CD14-positive monocyte (primary cell): ENCODE measurements around the gene LYSET. TPM values are rescaled to one million over a fixed set of nuclear protein-coding genes. Genes with fewer than 3 reads are reported as not detected.

Source experiments
- DNase-seq, 3 donors: peaks; one replicate each; pipeline ENCODE4 v3.0.0-alpha.2; 2011 to 2022
- H2AFZ ChIP-seq: 2 replicates; pipeline ENCODE4 v1.6.0; 2012; ENCODE audit warnings: mild to moderate bottlenecking, low read depth, low read length, inconsistent platforms; ENCODE audit not compliant: insufficient read depth, poor library complexity, severe bottlenecking
- H3K27ac ChIP-seq, 2 donors: 1 replicate in 1 of 2; 2 replicates in 1 of 2; pipeline ENCODE4 v1.5.1; 2012 to 2013; ENCODE audit warnings: low read length in 2 of 2, control low read depth in 1 of 2, inconsistent platforms in 1 of 2, low read depth in 1 of 2, mild to moderate bottlenecking in 1 of 2
- H3K27me3 ChIP-seq, 2 donors: one replicate each; pipeline versions ENCODE4 v1.6.0 to v1.6.1; 2011 to 2013; ENCODE audit warnings: low read length in 2 of 2; ENCODE audit not compliant: control insufficient read depth in 2 of 2, insufficient read depth in 2 of 2
- H3K36me3 ChIP-seq, 2 donors: replicated peaks in 1 of 2; 1 replicate in 1 of 2; 2 replicates in 1 of 2; pipeline versions ENCODE4 v1.5.1 to v1.6.1; 2012 to 2013; ENCODE audit warnings: low read length in 2 of 2, control low read depth in 1 of 2, inconsistent platforms in 1 of 2, mild to moderate bottlenecking in 1 of 2; ENCODE audit not compliant: insufficient read depth in 2 of 2, control insufficient read depth in 1 of 2
- H3K4me1 ChIP-seq, 2 donors: 1 replicate in 1 of 2; 2 replicates in 1 of 2; pipeline versions ENCODE4 v1.5.1 to v1.6.1; 2012 to 2013; ENCODE audit warnings: low read length in 2 of 2, control low read depth in 1 of 2, inconsistent platforms in 1 of 2, mild to moderate bottlenecking in 1 of 2, moderate library complexity in 1 of 2; ENCODE audit not compliant: insufficient read depth in 2 of 2, control insufficient read depth in 1 of 2
- H3K4me2 ChIP-seq: replicated peaks from 2 replicates; pipeline ENCODE3; 2012; ENCODE audit warnings: low read length, moderate library complexity, mild to moderate bottlenecking; ENCODE audit not compliant: poor library complexity, severe bottlenecking; ENCODE audit errors: extremely low read depth
- H3K4me3 ChIP-seq, 3 experiments: fragments of 200-600 bp in 1 of 3; sonication (generic) in 1 of 3; replicated peaks in 1 of 3; 1 replicate in 2 of 3; 2 replicates in 1 of 3; pipeline ENCODE4 v1.5.1; 2011 to 2013; ENCODE audit warnings: low read length in 3 of 3, mild to moderate bottlenecking in 3 of 3, control low read depth in 2 of 3, low read depth in 2 of 3, inconsistent platforms in 1 of 3, moderate library complexity in 1 of 3
- H3K79me2 ChIP-seq: 2 replicates; pipeline ENCODE4 v1.6.0; 2012; ENCODE audit warnings: mild to moderate bottlenecking, control low read depth, inconsistent platforms, low read length, moderate library complexity; ENCODE audit not compliant: insufficient read depth
- H3K9ac ChIP-seq: 2 replicates; pipeline ENCODE4 v1.6.0; 2017; ENCODE audit warnings: low read length, mild to moderate bottlenecking; ENCODE audit not compliant: insufficient read depth, poor library complexity, severe bottlenecking
- H3K9me3 ChIP-seq, 2 donors: replicated peaks in 1 of 2; 1 replicate in 1 of 2; 2 replicates in 1 of 2; pipeline versions ENCODE4 v1.5.1 to v1.6.1; 2012 to 2013; ENCODE audit warnings: low read length in 2 of 2, control low read depth in 1 of 2; ENCODE audit not compliant: control insufficient read depth in 1 of 2, insufficient read depth in 1 of 2
- H4K20me1 ChIP-seq: 2 replicates; pipeline ENCODE4 v1.6.0; 2012; ENCODE audit warnings: mild to moderate bottlenecking, low read length, control low read depth, moderate library complexity; ENCODE audit not compliant: insufficient read depth
- H3K27ac Mint-ChIP-seq, 7 donors: one replicate each; pipeline ENCODE4 v1.8.0; 2020; ENCODE audit warnings: mild to moderate bottlenecking in 7 of 7, mixed read lengths in 7 of 7, moderate library complexity in 6 of 7, inconsistent platforms in 2 of 7
- H3K27me3 Mint-ChIP-seq, 3 donors: one replicate each; pipeline ENCODE4 v1.8.0; 2021 to 2022; ENCODE audit warnings: low read depth in 3 of 3, mild to moderate bottlenecking in 3 of 3, mixed read lengths in 3 of 3, moderate library complexity in 3 of 3, inconsistent platforms in 1 of 3
- H3K36me3 Mint-ChIP-seq, 2 donors: one replicate each; pipeline ENCODE4 v1.8.0; 2020; ENCODE audit warnings: mixed read lengths in 2 of 2, inconsistent platforms in 1 of 2, mild to moderate bottlenecking in 1 of 2
- H3K4me1 Mint-ChIP-seq: one replicate; pipeline ENCODE4 v1.8.0; 2020; ENCODE audit warnings: mild to moderate bottlenecking, mixed read lengths
- H3K4me3 Mint-ChIP-seq, 2 donors: one replicate each; pipeline ENCODE4 v1.8.0; 2020; ENCODE audit warnings: mild to moderate bottlenecking in 2 of 2, mixed read lengths in 2 of 2, moderate library complexity in 1 of 2
- H3K9me3 Mint-ChIP-seq, 7 donors: one replicate each; pipeline ENCODE4 v1.8.0; 2020 to 2022; ENCODE audit warnings: mixed read lengths in 7 of 7, mild to moderate bottlenecking in 6 of 7, moderate library complexity in 6 of 7, inconsistent platforms in 2 of 7
- CTCF ChIP-seq: fragments of 200-600 bp; IDR thresholded peaks from one replicate; pipeline ENCODE4 v1.8.0; 2022; ENCODE audit warnings: antibody characterized with exemption, mild to moderate bottlenecking
- WGBS: methylation state at CpG from one replicate; pipeline ENCODE4 v1.1.5; 2013; ENCODE audit warnings: missing lambda C conversion rate; ENCODE audit not compliant: insufficient coverage; 5-methylcytosine and 5-hydroxymethylcytosine counted together
- intact Hi-C, 2 donors: fragments of 100-400 bp; cut with micrococcal nuclease; formaldehyde crosslinking; loops; one replicate each; pipeline versions ENCODE4 v1.15.0 to v1.15.1; 2023
- polyA plus RNA-seq, 3 donors: library from polyadenylated mRNA; depleted of rRNA in 1 of 3; unstranded in 2 of 3; stranded (reverse) in 1 of 3; fragments of 300-500 nt in 2 of 3; fragments of >200 nt in 1 of 3; fragmentation: Illumina TruSeq in 2 of 3; gene quantifications; 1 replicate in 2 of 3; 2 replicates in 1 of 3; pipeline ENCODE4 v1.2.3, GENCODE V29; 2012 to 2021

The LYSET gene
- polyA plus RNA-seq, 3 donors, result 10.8 to 43.3 (median 36.9) TPM

- Histone ChIP-seq H3K9ac (no peak overlapping the region), H3K4me1 (peaks cover 42 to 43% of the 10 kb centered on the region in 2 donors), H3K27ac (no peak overlapping the region), H3K27me3 (no peaks in the 10 kb centered on the region), H3K79me2 (no peaks in the 10 kb centered on the region), H3K4me3 (no peak overlapping the region), H3K4me2 (no peak overlapping the region), H3K9me3 (no peaks in the 10 kb centered on the region), H4K20me1 (no peaks in the 10 kb centered on the region), H2AFZ (no peak overlapping the region), H3K36me3 (no peaks in the 10 kb centered on the region)
- no peak for TF ChIP-seq CTCF
- intact Hi-C loops, result loop anchor here (2.0 kb wide), 2 partner anchors 23 to 185 kb away; partner anchors contain the start of gene ITPK1 (in 1 of the 2)
- WGBS, result 77% methylated on average over 12 of the region's 17 CpGs
- Mint-ChIP-seq H3K4me3 (no peak overlapping the region), H3K36me3 (no peaks in the 10 kb centered on the region), H3K27ac (peak overlapping the region in 1 of 7 donors; percentile 6), H3K9me3 (no peaks in the 10 kb centered on the region), H3K27me3 (peaks cover 0 to 3% (median 1%) of the 10 kb centered on the region in 3 donors), H3K4me1 (peaks cover 39% of the 10 kb centered on the region)
- no peak for DNase-seq
Observed at GRCh38 chr14:93137864-93138263, 47.3 kb upstream of the LYSET start.

GRCh38 chr14:93142854-93143652 is 42.1 kb upstream of the LYSET start:
- Histone ChIP-seq H3K4me2 (no peak overlapping the region), H2AFZ (no peak overlapping the region), H3K4me3 (no peak overlapping the region), H3K36me3 (no peaks in the 10 kb centered on the region), H3K4me1 (no peaks in the 10 kb centered on the region), H4K20me1 (no peaks in the 10 kb centered on the region), H3K9ac (no peak overlapping the region), H3K27ac (no peak overlapping the region), H3K9me3 (no peaks in the 10 kb centered on the region), H3K27me3 (no peaks in the 10 kb centered on the region), H3K79me2 (no peaks in the 10 kb centered on the region)
- Mint-ChIP-seq H3K9me3 (peaks cover 0 to 5% (median 0%) of the 10 kb centered on the region in 7 donors), H3K4me1 (peaks cover 2% of the 10 kb centered on the region), H3K36me3 (no peaks in the 10 kb centered on the region), H3K4me3 (no peak overlapping the region), H3K27ac (no peak overlapping the region), H3K27me3 (peaks cover 0 to 2% (median 2%) of the 10 kb centered on the region in 3 donors)
- intact Hi-C loops, result no loop called here
- 73% methylated on average over 5 of the region's 13 CpGs for WGBS
- no peak for DNase-seq
- no peak for TF ChIP-seq CTCF
